A673 (cell line): ENCODE data around the gene HOXC13. TPM values are rescaled to one million over a fixed set of nuclear protein-coding genes. Genes with fewer than 3 reads are reported as not detected.

Source experiments
- BruUV-seq: library from RNA; stranded (reverse); fragments of 400-500 nt; replicated peaks from 2 replicates; lab custom pipeline; 2021; lab: Mats Ljungman, UMichigan
- CTCF ChIA-PET: fragments of 300-600 bp; sonication (Branson Sonifier 250); formaldehyde crosslinking; loops from one replicate; lab custom pipeline; 2022; ENCODE audit warnings: antibody characterized with exemption; lab: Charles Lee
- POLR2A ChIA-PET: fragments of 300-600 bp; sonication (Branson Sonifier 250); formaldehyde crosslinking; loops from one replicate; lab custom pipeline; 2022; ENCODE audit warnings: antibody characterized with exemption; ENCODE audit not compliant: low non-redundant PET; lab: Charles Lee
- DNase-seq: peaks from one replicate; pipeline ENCODE4 v3.0.0-alpha.2; 2015; ENCODE audit warnings: low spot score
- H3K27ac ChIP-seq: fragments of 200-600 bp; sonication (generic); 2 replicates; pipeline ENCODE4 v1.5.1; 2016; ENCODE audit warnings: mixed run types, low read depth, mild to moderate bottlenecking, mixed read lengths, antibody characterized with exemption, low read length; ENCODE audit not compliant: poor library complexity, severe bottlenecking
- H3K27me3 ChIP-seq: fragments of 200-600 bp; sonication (generic); replicated peaks from 2 replicates; pipeline ENCODE4 v1.6.1; 2017; ENCODE audit warnings: mixed run types, low read depth, mild to moderate bottlenecking, mixed read lengths, antibody characterized with exemption, low read length; ENCODE audit not compliant: insufficient read depth, poor library complexity
- H3K36me3 ChIP-seq: fragments of 200-600 bp; sonication (generic); 2 replicates; pipeline ENCODE4 v1.6.1; 2016; ENCODE audit warnings: mixed run types, mild to moderate bottlenecking, mixed read lengths, antibody characterized with exemption, low read length; ENCODE audit not compliant: insufficient read depth, poor library complexity, severe bottlenecking
- H3K4me1 ChIP-seq: fragments of 200-600 bp; sonication (generic); 2 replicates; pipeline ENCODE4 v1.6.1; 2017; ENCODE audit warnings: mixed run types, mild to moderate bottlenecking, mixed read lengths, antibody characterized with exemption, low read length; ENCODE audit not compliant: insufficient read depth, poor library complexity, severe bottlenecking
- H3K4me3 ChIP-seq: fragments of 200-600 bp; sonication (generic); 2 replicates; pipeline ENCODE4 v1.5.1; 2016; ENCODE audit warnings: low read depth, mixed run types, mild to moderate bottlenecking, mixed read lengths, low read length; ENCODE audit not compliant: poor library complexity, severe bottlenecking
- H3K9me3 ChIP-seq: fragments of 200-600 bp; sonication (generic); 2 replicates; pipeline ENCODE4 v1.6.1; 2016; ENCODE audit warnings: mixed run types, low read depth, mild to moderate bottlenecking, mixed read lengths, antibody characterized with exemption, low read length; ENCODE audit not compliant: poor library complexity, severe bottlenecking
- CTCF ChIP-seq: fragments of 300-800, 200-600 bp; sonication (generic); conservative IDR thresholded peaks from 2 replicates; pipeline ENCODE4 v1.5.1; 2017; ENCODE audit warnings: low read depth, mild to moderate bottlenecking, antibody characterized with exemption, low read length, moderate library complexity, mixed read lengths
- EZH2 ChIP-seq: fragments of 200-600 bp; sonication (generic); IDR thresholded peaks from 2 replicates; pipeline ENCODE4 v1.6.1; 2017; ENCODE audit warnings: borderline replicate concordance, low read depth, mild to moderate bottlenecking, mixed read lengths, antibody characterized with exemption, low read length; ENCODE audit not compliant: poor library complexity, severe bottlenecking
- intact Hi-C: fragments of 100-400 bp; cut with micrococcal nuclease; formaldehyde crosslinking; loops from one replicate; pipeline ENCODE4 v1.10.0; 2022; ENCODE audit not compliant: unreplicated experiment
- total RNA-seq: library from RNA; stranded (reverse); gene quantifications from 2 replicates; pipeline ENCODE4 v1.2.3, GENCODE V29; 2021

The HOXC13 gene
- total RNA-seq, 1 experiment from 2014 or later = 10.1 TPM

- H3K27me3 ChIP-seq = peaks cover 53% of the 10 kb centered on the region
- ChIA-PET CTCF (no interaction called here), POLR2A (no interaction called here)
- DNase-seq = no peak
- peaks cover 10% of the 10 kb centered on the region for H3K4me1 ChIP-seq
- intact Hi-C loops = no loop called here
- no peaks in the 10 kb centered on the region for H3K36me3 ChIP-seq
- no peak overlapping the region for H3K4me3 ChIP-seq
- no TSS peak for BruUV-seq
- H3K9me3 ChIP-seq = no peaks in the 10 kb centered on the region
- TF ChIP-seq EZH2 = no peak
- no peak for TF ChIP-seq CTCF
- no peak overlapping the region for H3K27ac ChIP-seq
Observed at GRCh38 chr12:53931844-53932581, 6.6 kb upstream of the HOXC13 start.

- no peaks in the 10 kb centered on the region for H3K9me3 ChIP-seq
- H3K27ac ChIP-seq = no peak overlapping the region
- no peak for DNase-seq
- CTCF ChIA-PET = no interaction called here
- H3K4me1 ChIP-seq = peaks cover 15% of the 10 kb centered on the region
- no peak overlapping the region for H3K4me3 ChIP-seq
- BruUV-seq = no TSS peak
- POLR2A ChIA-PET = no interaction called here
- no peaks in the 10 kb centered on the region for H3K36me3 ChIP-seq
- H3K27me3 ChIP-seq = peaks cover 44% of the 10 kb centered on the region
- intact Hi-C loops = no loop called here
- TF ChIP-seq CTCF (no peak), EZH2 (no peak)
Observed at GRCh38 chr12:53932915-53933314, 5.7 kb upstream of the HOXC13 start.

GRCh38 chr12:53935383-53936341, 3.0 kb upstream of the HOXC13 start:
- intact Hi-C loops = loop anchor here (5.0 kb wide), 1 partner anchor 153 kb away; no protein-coding TSS in a partner anchor
- TF ChIP-seq EZH2 (no peak), CTCF (no peak)
- Histone ChIP-seq H3K36me3 (no peaks in the 10 kb centered on the region), H3K27me3 (peaks cover 17% of the 10 kb centered on the region), H3K4me3 (no peak overlapping the region), H3K4me1 (peaks cover 12% of the 10 kb centered on the region), H3K27ac (no peak overlapping the region), H3K9me3 (no peaks in the 10 kb centered on the region)
- ChIA-PET CTCF (interaction anchor here (0.6 kb wide), 1 partner anchor 92 kb away, joined by 3 read pairs; no protein-coding TSS in a partner anchor), POLR2A (no interaction called here)
- BruUV-seq = no TSS peak
- DNase-seq = no peak
